Gastroesophageal sphincter (tissue), 4 donors: ENCODE results near the gene DACH1. TPM values are rescaled to one million over a fixed set of nuclear protein-coding genes. Genes with fewer than 3 reads are reported as not detected.

Source experiments
- ATAC-seq: fragments of 150-250 bp; one replicate; pipeline ENCODE4 v1.9.1; 2016; ENCODE audit warnings: mild to moderate bottlenecking, moderate library complexity
- H3K27ac ChIP-seq, 4 donors: fragments of 200-600 bp; sonication (generic) in 3 of 4; 1 replicate in 3 of 4; 2 replicates in 1 of 4; pipeline ENCODE4 v1.5.1; 2016 to 2019
- H3K27me3 ChIP-seq: fragments of 200-600 bp; sonication (generic); one replicate; pipeline ENCODE4 v1.5.1; 2019
- H3K36me3 ChIP-seq, 2 donors: fragments of 200-600 bp; sonication (generic); one replicate each; pipeline ENCODE4 v1.5.1; 2019; ENCODE audit warnings: control low read depth in 1 of 2
- H3K4me1 ChIP-seq, 3 donors: fragments of 200-600 bp; sonication (generic); 1 replicate in 2 of 3; 2 replicates in 1 of 3; pipeline ENCODE4 v1.5.1; 2016 to 2019; ENCODE audit warnings: control low read depth in 2 of 3
- H3K4me3 ChIP-seq, 2 donors: fragments of 200-600 bp; sonication (generic); one replicate each; pipeline ENCODE4 v1.5.1; 2019; ENCODE audit warnings: mild to moderate bottlenecking in 1 of 2, moderate library complexity in 1 of 2
- H3K9me3 ChIP-seq, 3 donors: fragments of 200-600 bp; sonication (generic); one replicate each; pipeline ENCODE4 v1.5.1; 2017 to 2019; ENCODE audit warnings: control low read depth in 2 of 3
- CTCF ChIP-seq, 4 experiments: fragments of 200-600 bp in 2 of 4; fragments of 450-650 bp in 2 of 4; sonication (generic) in 1 of 4; IDR thresholded peaks; one replicate each; pipeline ENCODE4 v1.5.1; 2017 to 2019; ENCODE audit warnings: antibody characterized with exemption in 4 of 4, mild to moderate bottlenecking in 2 of 4, moderate library complexity in 2 of 4
- EP300 ChIP-seq: sonication (generic); formaldehyde crosslinking; IDR thresholded peaks from one replicate; pipeline ENCODE4 v1.6.1; 2017; ENCODE audit warnings: antibody characterized with exemption, mild to moderate bottlenecking
- POLR2A ChIP-seq, 2 donors: fragments of 450-650 bp; IDR thresholded peaks; one replicate each; pipeline ENCODE4 v1.6.1; 2017; ENCODE audit warnings: antibody characterized with exemption in 2 of 2, mild to moderate bottlenecking in 2 of 2, moderate library complexity in 1 of 2
- POLR2AphosphoS5 ChIP-seq: sonication (generic); formaldehyde crosslinking; IDR thresholded peaks from one replicate; pipeline ENCODE4 v1.6.1; 2017; ENCODE audit warnings: antibody characterized with exemption
- WGBS, 2 donors: methylation state at CpG; one replicate each; pipeline ENCODE4 v1.1.5; 2018; ENCODE audit warnings: low coverage in 1 of 2; 5-methylcytosine and 5-hydroxymethylcytosine counted together
- total RNA-seq, 4 donors: library from RNA; depleted of rRNA; stranded (reverse); fragments of >200 nt; gene quantifications; one replicate each; pipeline ENCODE4 v1.1.0, GENCODE V29; 2016

The DACH1 gene
- total RNA-seq, 4 donors from 2014 or later: 1.1 to 2.1 (median 1.7) TPM

DNA sequence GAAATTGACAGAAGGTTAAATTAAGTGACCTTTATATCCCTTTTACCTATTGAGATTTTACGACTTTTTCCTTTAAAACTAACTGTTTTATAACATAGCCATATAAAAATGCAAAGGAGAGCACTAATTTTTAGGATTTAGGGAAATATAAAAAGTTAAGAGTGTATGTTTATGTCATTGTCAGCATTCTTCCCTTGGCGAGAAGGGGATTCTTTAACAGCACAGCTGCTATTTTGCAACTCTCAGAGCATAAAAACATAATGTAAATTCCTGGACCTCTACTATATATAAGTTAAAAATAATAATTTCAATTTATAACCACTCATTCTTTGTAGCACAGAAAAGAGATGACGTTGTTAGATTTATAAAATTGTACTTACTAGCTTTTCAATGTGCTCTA, 363.2 kb downstream of the DACH1 start:
- Histone ChIP-seq H3K27ac (no peak overlapping the region), H3K36me3 (no peaks in the 10 kb centered on the region), H3K4me3 (no peak overlapping the region), H3K9me3 (no peaks in the 10 kb centered on the region), H3K27me3 (no peaks in the 10 kb centered on the region), H3K4me1 (no peaks in the 10 kb centered on the region)
- 48 to 57% methylated on average over 3 of the region's 3 CpGs for WGBS, 2 donors
- no peak for ATAC-seq
- TF ChIP-seq POLR2AphosphoS5 (no peak), CTCF (IDR thresholded peaks at IDR 0.05) (no peak), POLR2A (IDR thresholded peaks at IDR 0.05) (no peak), EP300 (no peak)

DNA sequence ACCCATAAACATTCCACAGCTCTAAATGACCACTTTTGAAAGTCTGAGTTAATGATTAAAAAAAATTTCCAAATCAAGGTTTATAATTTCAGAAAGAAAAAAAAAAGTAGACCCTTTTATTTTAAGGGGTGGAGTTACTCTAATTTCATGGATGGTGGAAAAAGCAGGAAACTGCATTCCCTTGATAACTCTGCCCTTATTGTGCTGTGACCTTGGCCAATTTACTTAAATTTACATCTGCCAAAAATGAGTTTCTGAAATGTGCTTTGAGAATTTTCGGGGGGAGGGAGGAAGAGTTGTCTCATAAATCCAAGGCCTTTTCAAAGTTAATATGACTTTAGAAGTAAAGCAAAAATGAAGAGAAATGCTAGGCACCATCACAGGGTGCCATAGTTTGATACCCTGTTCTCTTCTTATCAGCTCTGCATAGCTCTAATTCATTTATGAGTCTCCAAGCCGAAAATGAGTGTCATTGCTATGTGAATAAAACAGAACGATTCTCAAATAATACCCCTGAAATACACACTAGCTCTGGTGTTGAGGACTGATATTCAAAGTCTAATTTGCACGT, 367.0 kb downstream of the DACH1 start:
- Histone ChIP-seq H3K27me3 (no peaks in the 10 kb centered on the region), H3K36me3 (no peaks in the 10 kb centered on the region), H3K27ac (no peak overlapping the region), H3K9me3 (no peaks in the 10 kb centered on the region), H3K4me3 (no peak overlapping the region), H3K4me1 (no peaks in the 10 kb centered on the region)
- 75 to 83% methylated on average over 4 of the region's 4 CpGs for WGBS, 2 donors
- no peak for ATAC-seq
- TF ChIP-seq POLR2A (IDR thresholded peaks at IDR 0.05): no peak
- TF ChIP-seq POLR2AphosphoS5: no peak
- TF ChIP-seq EP300: no peak
- TF ChIP-seq CTCF (IDR thresholded peaks at IDR 0.05): no peak

DNA sequence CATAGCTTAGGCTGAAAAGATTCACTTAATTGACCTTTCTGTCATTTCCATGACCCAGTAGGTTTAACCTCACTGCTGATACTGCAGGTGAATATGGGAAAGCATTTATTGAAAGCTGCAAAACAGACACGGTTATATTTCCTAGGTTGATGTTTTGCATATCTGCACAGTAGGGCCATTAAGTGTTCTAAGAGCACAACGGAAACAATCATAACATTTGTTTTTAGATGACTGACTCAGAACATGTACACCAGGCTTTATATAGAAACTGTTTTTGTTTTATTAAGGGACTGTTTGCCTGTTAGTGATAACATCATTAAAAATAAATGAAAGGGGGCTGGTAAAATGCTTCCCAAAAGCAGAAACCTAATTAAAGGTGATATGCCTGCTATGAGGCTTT, 367.8 kb downstream of the DACH1 start:
- H3K27ac ChIP-seq: peak overlapping the region in 1 of 4 donors; percentile 26
- no peak for ATAC-seq
- TF ChIP-seq CTCF (IDR thresholded peaks at IDR 0.05): no peak
- no peak for TF ChIP-seq POLR2A (IDR thresholded peaks at IDR 0.05)
- no peak for TF ChIP-seq EP300
- no peak for TF ChIP-seq POLR2AphosphoS5
- no peaks in the 10 kb centered on the region for H3K4me1 ChIP-seq
- no peak overlapping the region for H3K4me3 ChIP-seq
- no peaks in the 10 kb centered on the region for H3K9me3 ChIP-seq
- H3K36me3 ChIP-seq: no peaks in the 10 kb centered on the region
- no peaks in the 10 kb centered on the region for H3K27me3 ChIP-seq
- WGBS, 2 donors: 36 to 39% methylated on average over 2 of the region's 2 CpGs

DNA sequence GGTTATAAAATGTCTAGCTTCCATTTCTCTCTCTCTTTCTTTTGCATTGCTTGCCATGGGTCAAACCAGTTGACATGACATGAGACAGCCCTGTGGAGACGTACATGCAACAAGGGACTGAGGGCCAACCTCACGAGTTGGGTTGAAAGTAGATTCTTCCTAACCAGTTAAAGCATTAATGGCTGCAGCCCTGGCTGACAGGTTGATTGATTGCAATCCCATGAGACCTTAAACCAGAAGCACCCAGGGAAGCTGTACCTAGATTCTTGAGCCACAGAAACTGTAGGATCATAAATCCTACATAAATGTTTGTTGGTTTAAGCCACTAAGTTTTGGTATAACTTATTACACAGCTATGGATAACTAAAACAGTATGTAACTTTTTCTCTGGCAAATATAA, 373.8 kb downstream of the DACH1 start:
- WGBS, 2 donors: 42 to 61% methylated on average over 2 of the region's 2 CpGs
- H3K27ac ChIP-seq: no peak overlapping the region
- ATAC-seq: no peak

More for the DNA sequence above, 373.8 kb downstream of the DACH1 start:
- Histone ChIP-seq H3K4me3 (no peak overlapping the region), H3K4me1 (no peaks in the 10 kb centered on the region), H3K27me3 (no peaks in the 10 kb centered on the region), H3K36me3 (no peaks in the 10 kb centered on the region), H3K9me3 (no peaks in the 10 kb centered on the region)
- TF ChIP-seq POLR2A (IDR thresholded peaks at IDR 0.05) (no peak), EP300 (no peak), POLR2AphosphoS5 (no peak), CTCF (IDR thresholded peaks at IDR 0.05) (no peak)
